ENCODE measurements around the gene FER.
"Not testable (repeated sequence)": the region's sequence is repeated elsewhere in the genome, so short reads cannot be mapped to it uniquely, and the experiment has no call there.

DNA sequence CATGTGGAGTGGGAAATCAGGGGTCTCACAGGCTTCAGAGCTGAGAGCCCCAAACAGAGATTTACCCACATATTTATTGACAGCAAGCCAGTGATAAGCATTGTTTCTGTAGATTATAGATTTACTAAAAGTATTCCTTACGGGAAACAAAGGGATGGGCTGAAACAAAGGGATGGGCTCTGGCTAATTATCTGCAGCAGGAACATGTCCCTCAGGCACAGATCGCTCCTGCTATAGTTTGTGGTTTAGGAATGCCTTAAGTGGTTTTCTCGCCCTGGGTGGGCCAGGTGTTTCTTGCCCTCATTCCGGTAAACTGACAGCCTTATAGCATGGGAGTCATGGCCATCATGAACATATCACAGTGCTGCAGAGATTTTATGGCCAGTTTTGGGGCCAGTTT, 36.9 kb downstream of the FER start:
- TF ChIP-seq CTCF (IDR thresholded peaks at IDR 0.05; ENCODE audit: low read length); EZH2 (IDR thresholded peaks at IDR 0.05; ENCODE audit: borderline replicate concordance, low read length): not testable (repeated sequence)
